ENCODE data around the gene CHRNA4. TPM values are rescaled to one million over a fixed set of nuclear protein-coding genes. Genes with fewer than 3 reads are reported as not detected.
A peak's percentile ranks its signal among the peaks of the same experiment; 100 is the strongest.

The CHRNA4 gene
- total and polyA plus RNA-seq, 9 of the 15 experiments (the other 6 are each of a cell fraction or from before 2014, with no cell fraction given): not detected

GRCh38 chr20:63345328-63346100, 15.6 kb downstream of the CHRNA4 start:
- Histone ChIP-seq H4K20me1 (replicated peaks; ENCODE audit: control insufficient read depth, insufficient read depth, low read length) (no peaks in the 10 kb centered on the region; the same call in none of the 2 replicates), H3K9me1 (ENCODE audit: control insufficient read depth, insufficient read depth, low read length) (no peaks in the 10 kb centered on the region), H3K4me3 (no peak overlapping the region), H3K27ac (ENCODE audit: extremely low read depth, low read depth, low read length) (no peak overlapping the region), H3K79me2 (ENCODE audit: control insufficient read depth, insufficient read depth, low read length) (no peaks in the 10 kb centered on the region), H3K4me1 (replicated peaks in 1 of 2; ENCODE audit: control insufficient read depth in 2 of 2, insufficient read depth in 2 of 2, low read length in 2 of 2) (peaks cover 0 to 43% of the 10 kb centered on the region in 2 experiments; a peak in 2 of 5 replicates), H3K9ac (ENCODE audit: insufficient read depth in 1 of 2, low read depth in 2 of 2, low read length in 2 of 2) (no peak overlapping the region; a peak in 1 of 4 replicates), H3K27me3 (ENCODE audit: control insufficient read depth in 2 of 2, insufficient read depth in 2 of 2, low read length in 2 of 2) (peaks cover 43 to 81% of the 10 kb centered on the region in 2 experiments; a peak in 4 of 5 replicates), H3K36me3 (ENCODE audit: control insufficient read depth, insufficient read depth, low read length) (no peaks in the 10 kb centered on the region), H2AFZ (ENCODE audit: low read depth, low read length) (no peak overlapping the region), H3K9me3 (replicated peaks; ENCODE audit: control insufficient read depth, insufficient read depth, low read depth, low read length) (no peaks in the 10 kb centered on the region), H3K4me2 (ENCODE audit: insufficient read depth, low read length) (no peak overlapping the region)
- TF ChIP-seq NFIC (IDR thresholded peaks at IDR 0.05): peak; percentile 20; the same call in 1 of the 2 replicates
- TF ChIP-seq ZNF584 (CRISPR knock-in tag; IDR thresholded peaks at IDR 0.05; ENCODE audit: low read depth): no peak
- intact Hi-C loops (cut with micrococcal nuclease) (no loop called here), in situ Hi-C loops (cut with MboI) (no loop called here)
- CTCF ChIA-PET (ENCODE audit: low intra/inter-chr PET ratio): no interaction called here
- DNase-seq (ENCODE audit: extremely low read depth in 1 of 4, low spot score in 3 of 4) (no peak), FAIRE-seq (no peak), ATAC-seq (no peak)
- POLR2A ChIA-PET: interaction anchor here (0.6 to 1.1 kb wide), 4 partner anchors 12 to 147 kb away, joined by 3 to 4 read pairs (median 3); no protein-coding TSS in a partner anchor
- under 1% methylated on average over 26 of the region's 27 CpGs for WGBS (ENCODE audit: insufficient coverage, low coverage, missing lambda C conversion rate)
- no TSS peak for BruUV-seq (replicated peaks)

- WGBS (ENCODE audit: insufficient coverage, low coverage, missing lambda C conversion rate): 5% methylated on average over 17 of the region's 21 CpGs
- ATAC-seq: no peak
- in situ Hi-C loops (cut with MboI) (no loop called here), intact Hi-C loops (cut with micrococcal nuclease) (no loop called here)
- ChIA-PET CTCF (ENCODE audit: low intra/inter-chr PET ratio) (no interaction called here), POLR2A (no interaction called here)
- H3K9me3 ChIP-seq (replicated peaks; ENCODE audit: control insufficient read depth, insufficient read depth, low read depth, low read length): peaks cover 2% of the 10 kb centered on the region; the same call in 1 of the 2 replicates
- BruUV-seq (replicated peaks): no TSS peak
- H3K79me2 ChIP-seq (ENCODE audit: control insufficient read depth, insufficient read depth, low read length): no peaks in the 10 kb centered on the region
- H4K20me1 ChIP-seq (replicated peaks; ENCODE audit: control insufficient read depth, insufficient read depth, low read length): no peaks in the 10 kb centered on the region; the same call in none of the 2 replicates
- H3K4me1 ChIP-seq (replicated peaks in 1 of 2; ENCODE audit: control insufficient read depth in 2 of 2, insufficient read depth in 2 of 2, low read length in 2 of 2): peaks cover 0 to 43% of the 10 kb centered on the region in 2 experiments; a peak in 2 of 5 replicates
- no peak for DNase-seq (ENCODE audit: extremely low read depth in 1 of 4, low spot score in 3 of 4)
- no peak overlapping the region for H3K9ac ChIP-seq (ENCODE audit: insufficient read depth in 1 of 2, low read depth in 2 of 2, low read length in 2 of 2)
- peaks cover 43 to 81% of the 10 kb centered on the region in 2 experiments; a peak in 4 of 5 replicates for H3K27me3 ChIP-seq (ENCODE audit: control insufficient read depth in 2 of 2, insufficient read depth in 2 of 2, low read length in 2 of 2)
- no peak for FAIRE-seq
- no peak overlapping the region for H3K4me3 ChIP-seq
- H2AFZ ChIP-seq (ENCODE audit: low read depth, low read length): no peak overlapping the region
- no peaks in the 10 kb centered on the region for H3K9me1 ChIP-seq (ENCODE audit: control insufficient read depth, insufficient read depth, low read length)
- H3K27ac ChIP-seq (ENCODE audit: extremely low read depth, low read depth, low read length): no peak overlapping the region
- no peaks in the 10 kb centered on the region for H3K36me3 ChIP-seq (ENCODE audit: control insufficient read depth, insufficient read depth, low read length)
- H3K4me2 ChIP-seq (ENCODE audit: insufficient read depth, low read length): no peak overlapping the region
- no peak for TF ChIP-seq SNRNP70 (optimal IDR thresholded peaks at IDR 0.05; ENCODE audit: low read depth, low read length)
- TF ChIP-seq CSDE1 (IDR thresholded peaks at IDR 0.05): no peak
- TF ChIP-seq SNAPC5 (CRISPR knock-in tag; IDR thresholded peaks at IDR 0.05): no peak
- TF ChIP-seq BHLHE40 (IDR thresholded peaks at IDR 0.05; ENCODE audit: low read length): no peak
- no peak for TF ChIP-seq CGGBP1 (CRISPR knock-in tag; IDR thresholded peaks at IDR 0.05)
- TF ChIP-seq CHAMP1 (IDR thresholded peaks at IDR 0.05): no peak
- no peak for TF ChIP-seq ZNF140 (CRISPR knock-in tag; IDR thresholded peaks at IDR 0.05)
- no peak for TF ChIP-seq ZNF165 (CRISPR knock-in tag; IDR thresholded peaks at IDR 0.05; ENCODE audit: borderline replicate concordance)
- no peak for TF ChIP-seq SMAD1 (IDR thresholded peaks at IDR 0.05; ENCODE audit: low read depth, low read length, partially characterized antibody)
Observed at GRCh38 chr20:63344616-63345327, 16.4 kb downstream of the CHRNA4 start.

Data from K562 (cell line).